Panc1 (cell line): ENCODE results near the gene HCK. TPM values are rescaled to one million over a fixed set of nuclear protein-coding genes. Genes with fewer than 3 reads are reported as not detected.

Experiments
- ATAC-seq: fragments of 200-7000 bp; cut with Tn5 transposase; 2 replicates; pipeline ENCODE4 v1.9.1; 2020; ENCODE audit warnings: mild to moderate bottlenecking, moderate library complexity
- BruUV-seq: library from RNA; stranded (reverse); fragments of 400-500 nt; replicated peaks from 2 replicates; lab custom pipeline; 2021; lab: Mats Ljungman, UMichigan
- CTCF ChIA-PET: fragments of 300-600 bp; sonication (Branson Sonifier 250); formaldehyde crosslinking; loops from one replicate; lab custom pipeline; 2022; ENCODE audit warnings: antibody characterized with exemption; lab: Charles Lee
- POLR2A ChIA-PET: fragments of 300-600 bp; sonication (Branson Sonifier 250); formaldehyde crosslinking; loops from one replicate; lab custom pipeline; 2022; ENCODE audit warnings: antibody characterized with exemption; lab: Charles Lee
- DNase-seq: peaks from one replicate; pipeline ENCODE4 v3.0.0-alpha.2; 2010; ENCODE audit warnings: low read depth, low spot score
- H3K27ac ChIP-seq: 2 replicates; pipeline ENCODE4 v1.5.1; 2011; ENCODE audit warnings: mild to moderate bottlenecking, low read length, inconsistent platforms
- H3K27me3 ChIP-seq: fragments of 200-500 bp; sonication (Bioruptor generic); 2 replicates; pipeline ENCODE4 v1.6.0; 2014; ENCODE audit warnings: low read length, inconsistent platforms; ENCODE audit not compliant: control insufficient read depth, insufficient read depth
- H3K36me3 ChIP-seq: fragments of 200-500 bp; sonication (Bioruptor generic); 2 replicates; pipeline ENCODE4 v1.5.1; 2014; ENCODE audit warnings: inconsistent platforms, mild to moderate bottlenecking, low read length, moderate library complexity; ENCODE audit not compliant: control insufficient read depth, insufficient read depth
- H3K4me1 ChIP-seq: 2 replicates; pipeline ENCODE4 v1.5.1; 2011; ENCODE audit warnings: inconsistent platforms, mild to moderate bottlenecking, low read length, moderate library complexity; ENCODE audit not compliant: control insufficient read depth, insufficient read depth
- H3K4me3 ChIP-seq, 2 experiments: 2 replicates each; pipeline ENCODE4 v1.5.1; 2011 to 2012; ENCODE audit warnings: low read depth in 2 of 2, low read length in 2 of 2, mild to moderate bottlenecking in 2 of 2, inconsistent platforms in 1 of 2, moderate library complexity in 1 of 2
- H3K9me3 ChIP-seq: fragments of 200-500 bp; sonication (Bioruptor generic); 2 replicates; pipeline ENCODE4 v1.5.1; 2014; ENCODE audit warnings: low read depth, mild to moderate bottlenecking, inconsistent platforms, low read length, moderate library complexity; ENCODE audit not compliant: control insufficient read depth, insufficient read depth
- CTCF ChIP-seq: fragments of 450-650 bp; IDR thresholded peaks from 2 replicates; pipeline ENCODE4 v1.5.1; 2017; ENCODE audit warnings: mild to moderate bottlenecking
- POLR2AphosphoS5 ChIP-seq: IDR thresholded peaks from 2 replicates; pipeline ENCODE4 v1.6.1; 2012; ENCODE audit warnings: mild to moderate bottlenecking, low read depth, low read length, moderate library complexity
- REST ChIP-seq, 2 experiments: IDR thresholded peaks; 2 replicates each; pipeline ENCODE4 v1.6.1; 2011 to 2012; ENCODE audit warnings: low read depth in 2 of 2, control low read depth in 1 of 2, low read length in 1 of 2, mild to moderate bottlenecking in 1 of 2, moderate library complexity in 1 of 2; ENCODE audit not compliant: insufficient read depth in 1 of 2
- SIN3A ChIP-seq: IDR thresholded peaks from 2 replicates; pipeline ENCODE4 v1.6.1; 2012; ENCODE audit warnings: low read depth, mild to moderate bottlenecking, low read length, moderate library complexity, borderline replicate concordance; ENCODE audit not compliant: insufficient read depth
- TCF7L2 ChIP-seq: IDR thresholded peaks from 2 replicates; pipeline ENCODE4 v1.6.1; 2011; ENCODE audit warnings: mild to moderate bottlenecking, low read depth, low read length, inconsistent platforms
- in situ Hi-C: cut with HindIII; loops from 2 replicates; pipeline ENCODE4 v1.10.0; 2016; ENCODE audit warnings: low sequenced_read_pairs, low pct_unique_long_range_greater_than_20kb
- intact Hi-C: fragments of 100-400 bp; cut with micrococcal nuclease; formaldehyde crosslinking; loops from one replicate; pipeline ENCODE4 v1.10.0; 2022; ENCODE audit not compliant: unreplicated experiment
- total RNA-seq: library from RNA; stranded (reverse); gene quantifications from one replicate; pipeline ENCODE4 v1.2.1, GENCODE V29; 2021; ENCODE audit not compliant: unreplicated experiment

HCK gene
- total RNA-seq, 1 experiment from 2014 or later = 0.98 TPM

GRCh38 chr20:32077190-32077589 is 25.1 kb downstream of the HCK start:
- Histone ChIP-seq H3K4me1 (no peaks in the 10 kb centered on the region), H3K4me3 (no peak overlapping the region), H3K27me3 (peaks cover 3% of the 10 kb centered on the region; the same call in 1 of the 2 replicates), H3K27ac (no peak overlapping the region), H3K9me3 (no peaks in the 10 kb centered on the region), H3K36me3 (no peaks in the 10 kb centered on the region)
- in situ Hi-C loops = no loop called here
- ATAC-seq (no peak), DNase-seq (no peak)
- ChIA-PET CTCF (no interaction called here), POLR2A (no interaction called here)
- intact Hi-C loops = no loop called here
- no TSS peak for BruUV-seq
- TF ChIP-seq CTCF (no peak), REST (IDR thresholded peaks at IDR 0.05; ENCODE audit: insufficient read depth in 1 of 2, low read depth in 2 of 2, low read length in 1 of 2) (no peak), POLR2AphosphoS5 (no peak), TCF7L2 (no peak), SIN3A (no peak)

GRCh38 chr20:32078322-32078721 is 26.3 kb downstream of the HCK start:
- in situ Hi-C loops = no loop called here
- CTCF ChIA-PET = interaction anchor here (0.7 to 1.1 kb wide), 3 partner anchors 31 to 167 kb away, joined by 3 to 4 read pairs (median 4); partner anchors contain the start of gene TM9SF4
- intact Hi-C loops = no loop called here
- Histone ChIP-seq H3K4me3 (no peak overlapping the region), H3K27me3 (peaks cover 8% of the 10 kb centered on the region), H3K27ac (no peak overlapping the region), H3K4me1 (no peaks in the 10 kb centered on the region), H3K9me3 (no peaks in the 10 kb centered on the region), H3K36me3 (no peaks in the 10 kb centered on the region)
- POLR2A ChIA-PET = interaction anchor here (1.2 kb wide), 1 partner anchor 49 kb away, joined by 12 read pairs; no protein-coding TSS in a partner anchor
- no TSS peak for BruUV-seq
- ATAC-seq (no peak), DNase-seq (no peak)
- TF ChIP-seq CTCF = no peak
- no peak for TF ChIP-seq TCF7L2
- TF ChIP-seq SIN3A = no peak
- TF ChIP-seq REST (IDR thresholded peaks at IDR 0.05; ENCODE audit: insufficient read depth in 1 of 2, low read depth in 2 of 2, low read length in 1 of 2) = no peak
- no peak for TF ChIP-seq POLR2AphosphoS5
